DMS53 treated with DMSO at 0.1 percent for 48 hours (cell line): Measurements from ENCODE around the gene TPGS2.
"Not testable (repeated sequence)": the region's sequence is repeated elsewhere in the genome, so short reads cannot be mapped to it uniquely, and the experiment has no call there.

Experiments used
- DNase-seq: peaks from one replicate; lab custom pipeline; 2025; ENCODE audit not compliant: unreplicated experiment; lab: John Stamatoyannopoulos, UW

TPGS2 gene

DNA sequence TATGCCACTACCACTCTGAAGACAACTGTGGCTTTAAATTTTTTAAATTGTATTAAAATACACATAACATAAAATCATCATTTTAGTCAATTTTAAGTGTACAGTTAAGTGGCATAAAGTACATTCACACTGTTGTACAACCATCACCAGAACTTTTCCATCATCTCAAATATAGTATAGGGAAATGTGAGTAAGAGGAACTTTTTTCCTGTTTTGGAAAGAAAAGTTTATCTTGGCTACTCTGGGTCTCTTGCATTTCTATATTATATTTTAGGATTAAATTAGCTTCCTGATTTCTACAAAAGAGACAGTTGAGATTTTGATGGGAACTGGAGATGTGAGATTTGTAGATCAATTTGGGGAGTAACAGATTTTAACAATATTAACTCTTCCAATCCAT is 3.3 kb downstream of the TPGS2 start:
- no peak for DNase-seq

DNA sequence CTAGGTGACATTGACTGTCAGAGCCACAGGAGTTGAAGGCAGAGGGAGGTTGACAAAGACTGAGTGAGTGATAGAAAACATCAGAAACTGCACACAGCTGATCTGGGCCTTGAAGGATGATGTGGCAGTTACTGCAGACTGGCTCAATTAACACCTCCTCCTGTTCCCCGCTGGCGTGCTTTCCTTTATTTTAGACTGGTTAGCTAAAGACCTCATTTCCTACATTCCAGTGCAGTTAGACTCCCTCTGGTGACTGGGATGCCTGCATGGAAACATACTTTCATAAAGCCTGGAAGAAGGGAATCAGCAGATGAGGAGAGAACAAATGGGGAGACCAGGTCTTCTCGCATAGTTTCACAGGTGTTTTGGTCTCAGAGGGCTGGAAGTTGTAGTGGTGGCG is 7.1 kb downstream of the TPGS2 start:
- no peak for DNase-seq

DNA sequence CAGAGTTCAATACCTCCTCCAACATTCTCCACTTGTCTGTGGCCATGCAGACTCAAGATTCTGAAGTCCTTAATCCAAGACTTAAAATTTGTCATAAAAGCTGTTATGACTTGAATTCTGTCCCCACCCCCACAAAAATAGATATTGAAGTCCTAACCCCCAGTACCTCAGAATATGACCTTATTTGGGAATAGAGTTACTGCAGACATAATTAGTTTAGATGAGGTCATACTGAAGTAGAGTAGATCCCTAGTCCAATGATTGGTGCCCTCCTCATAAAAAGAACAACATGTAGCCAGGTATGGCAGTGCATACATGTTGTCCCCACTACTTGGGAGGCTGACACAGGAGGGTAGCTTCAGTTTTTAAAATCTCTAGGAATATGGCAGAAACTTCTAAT is 9.2 kb downstream of the TPGS2 start:
- no peak for DNase-seq

DNA sequence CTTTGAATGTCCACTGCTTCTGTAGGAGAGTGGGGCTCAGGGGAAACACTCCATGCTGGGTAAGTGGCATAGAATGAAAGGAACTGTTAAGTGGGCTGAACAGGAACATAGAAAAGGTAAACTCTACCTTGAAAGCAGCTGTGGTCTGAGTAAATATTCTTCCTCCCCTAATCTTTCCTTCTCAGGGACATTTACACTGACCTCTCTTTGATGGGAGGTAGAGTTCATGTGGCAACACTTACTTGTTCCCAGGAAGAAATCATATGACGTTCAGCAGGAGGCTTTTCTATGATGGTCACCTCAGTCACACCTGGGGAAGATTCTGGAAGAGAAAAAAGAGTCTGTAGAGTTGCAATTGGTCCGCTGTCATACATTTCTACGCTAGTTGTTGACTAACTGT is 10.2 kb downstream of the TPGS2 start:
- DNase-seq, result no peak

DNA sequence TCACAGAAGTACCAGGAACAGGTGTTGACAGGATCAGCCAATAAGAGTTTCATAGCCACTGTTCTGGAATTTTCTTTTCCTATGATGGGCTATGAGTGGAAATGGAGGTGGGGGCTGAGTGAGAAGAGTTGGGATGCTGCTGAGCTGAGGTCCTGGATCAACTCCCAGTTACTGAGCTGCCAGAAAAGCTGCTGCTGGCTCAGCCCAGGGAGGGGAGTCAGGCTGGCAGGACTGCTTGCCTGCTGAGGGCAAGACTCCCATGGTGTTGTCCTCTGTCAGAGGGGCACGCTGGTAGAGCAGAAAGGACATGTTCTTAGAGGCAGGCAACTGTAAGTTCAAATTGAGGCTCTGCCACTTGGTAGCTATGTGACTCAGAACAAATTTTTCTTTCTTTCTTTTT is 11.8 kb downstream of the TPGS2 start:
- no peak for DNase-seq

DNA sequence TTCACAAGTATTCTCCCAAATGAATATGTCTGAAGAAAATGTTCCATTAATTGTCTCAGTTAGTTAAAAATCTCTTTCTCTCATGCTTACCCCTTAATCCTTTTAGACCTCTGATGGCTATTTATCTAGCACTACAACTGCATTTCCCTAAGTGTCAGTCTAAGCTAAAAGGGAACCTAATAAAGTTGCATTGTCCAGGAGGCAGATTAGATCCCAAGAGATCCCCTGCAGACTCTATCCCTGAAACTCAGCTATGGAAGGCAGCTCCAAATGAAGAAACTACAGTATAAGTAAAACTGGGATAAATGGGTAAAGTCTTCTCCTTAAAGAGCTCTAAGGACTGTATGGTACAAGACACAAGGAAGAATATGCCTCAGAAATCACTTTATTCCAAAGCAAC is 12.7 kb downstream of the TPGS2 start:
- not testable (repeated sequence) for DNase-seq

DNA sequence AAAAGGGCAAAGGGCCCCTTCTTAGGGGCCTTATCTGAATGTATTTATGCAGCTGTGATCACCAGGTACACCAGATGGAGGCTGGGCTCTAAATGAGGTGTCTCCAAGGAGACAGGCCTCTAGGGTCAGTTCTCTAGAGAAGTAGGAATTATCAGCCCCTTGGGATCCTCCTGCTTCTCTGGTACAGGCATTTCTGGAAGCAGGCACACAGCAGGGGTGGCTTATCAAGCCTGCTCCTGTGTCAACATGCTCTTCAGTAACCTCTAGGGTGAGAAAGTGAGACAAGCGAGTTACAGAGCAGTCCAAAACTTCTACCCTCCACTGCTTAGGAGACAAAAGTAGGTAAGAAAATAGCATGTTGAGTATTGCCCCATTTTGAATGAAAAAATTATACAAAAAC is 13.8 kb downstream of the TPGS2 start:
- DNase-seq, result no peak

DNA sequence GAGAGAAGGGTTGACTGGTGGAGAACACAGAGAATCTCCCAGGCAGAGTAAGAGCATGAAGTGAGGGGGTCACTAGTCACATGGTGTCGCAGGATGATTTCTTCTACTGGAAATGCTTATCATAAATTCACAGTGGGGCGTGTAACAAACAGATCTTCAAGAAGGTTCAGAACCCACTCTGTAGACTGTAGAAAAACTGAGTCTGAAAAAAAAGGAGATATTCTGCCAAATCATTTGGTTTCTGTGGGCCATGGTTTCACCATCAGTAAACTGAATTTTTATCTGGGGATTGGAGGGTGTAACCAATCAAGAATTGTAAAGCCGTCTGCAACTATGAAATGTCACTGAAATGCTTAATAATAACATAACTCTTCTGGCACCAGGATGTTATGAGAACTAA is 15.0 kb downstream of the TPGS2 start:
- no peak for DNase-seq

DNA sequence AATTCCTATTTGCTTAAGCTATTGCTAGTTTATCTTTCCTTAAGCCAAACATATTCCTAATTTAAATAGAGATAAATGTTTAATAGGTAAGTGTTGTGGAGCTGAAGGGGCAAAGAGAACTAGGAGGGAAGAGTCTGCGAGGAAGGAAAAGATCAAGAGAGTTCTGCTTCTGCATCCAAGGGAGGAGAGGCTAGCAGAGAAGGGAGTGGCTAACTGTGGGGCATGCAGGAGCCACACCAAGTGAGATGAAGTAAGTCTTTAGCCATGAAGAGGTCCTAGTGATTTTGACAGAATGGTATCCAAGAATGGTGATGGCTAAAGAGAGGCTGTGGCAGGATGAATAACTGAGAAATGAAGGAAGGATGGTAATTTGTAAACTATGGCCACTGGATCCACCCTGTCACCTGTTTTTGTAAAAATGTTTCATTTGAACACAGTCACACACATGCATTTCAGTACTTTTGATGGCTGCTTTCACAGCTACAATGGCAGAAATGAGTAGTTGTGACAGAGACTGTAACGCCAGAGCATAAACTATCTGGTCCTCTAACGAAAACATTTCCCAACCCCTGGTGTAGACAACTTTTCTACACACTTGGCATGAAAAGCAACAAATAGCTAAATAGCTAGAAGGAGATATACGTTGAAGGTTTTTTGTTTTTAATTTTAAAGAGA is 15.6 kb downstream of the TPGS2 start:
- no peak for DNase-seq

DNA sequence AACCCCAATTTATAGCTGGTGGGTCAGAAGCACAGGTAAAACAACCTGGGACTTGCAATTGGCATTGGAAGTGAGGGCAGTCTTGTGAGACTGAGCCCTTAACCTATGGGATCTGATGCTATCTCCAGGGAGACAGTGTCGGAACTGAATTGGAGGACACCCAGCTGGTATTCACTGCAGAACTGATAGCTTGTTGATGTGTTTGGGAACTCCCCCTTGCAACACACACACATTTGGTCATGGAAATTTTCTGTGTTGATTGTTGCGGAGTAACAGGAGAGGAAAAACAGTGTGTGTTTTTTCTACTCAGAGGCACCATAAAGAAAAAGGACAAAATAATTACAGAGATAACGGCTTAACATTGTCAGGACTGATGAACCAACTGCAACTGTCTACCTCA is 16.1 kb downstream of the TPGS2 start:
- DNase-seq, result no peak

DNA sequence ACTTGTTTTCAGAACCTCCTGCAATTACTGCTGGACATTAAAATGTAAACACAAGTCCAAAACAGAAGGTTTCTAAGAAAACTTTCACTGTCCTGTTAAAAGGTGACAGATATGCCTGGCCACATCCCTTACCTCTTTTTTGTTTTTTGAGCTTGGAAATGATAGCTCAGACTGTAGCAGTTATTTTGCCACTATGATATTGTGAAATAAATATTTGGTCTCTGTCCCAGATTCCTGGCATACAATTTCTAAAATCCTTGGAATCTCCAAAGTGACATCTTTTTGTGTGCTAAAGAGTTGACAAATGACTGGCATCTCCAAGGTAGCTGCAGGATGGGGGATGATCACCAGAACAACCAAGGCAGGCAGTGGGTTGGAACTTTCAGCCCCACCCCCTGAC is 16.8 kb downstream of the TPGS2 start:
- DNase-seq, result no peak

DNA sequence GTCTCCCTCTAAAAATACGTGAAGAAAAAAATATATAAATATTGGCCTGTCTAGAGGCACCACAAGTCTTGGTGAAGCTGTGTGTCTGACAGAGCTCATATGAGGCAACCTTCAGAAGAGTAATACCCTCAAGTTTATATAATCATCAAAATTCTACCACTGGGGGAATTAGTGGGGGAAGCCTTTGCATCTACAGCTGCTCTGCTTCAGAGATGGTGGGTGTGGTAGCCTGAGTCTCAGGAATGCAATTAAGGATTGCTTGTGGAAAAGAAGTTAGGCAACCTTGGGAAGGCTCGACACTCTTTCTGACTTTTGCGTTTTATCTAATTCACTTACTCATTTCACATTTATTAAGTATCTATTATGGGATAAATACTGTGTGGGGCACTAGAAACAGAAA is 17.4 kb downstream of the TPGS2 start:
- DNase-seq, result no peak

DNA sequence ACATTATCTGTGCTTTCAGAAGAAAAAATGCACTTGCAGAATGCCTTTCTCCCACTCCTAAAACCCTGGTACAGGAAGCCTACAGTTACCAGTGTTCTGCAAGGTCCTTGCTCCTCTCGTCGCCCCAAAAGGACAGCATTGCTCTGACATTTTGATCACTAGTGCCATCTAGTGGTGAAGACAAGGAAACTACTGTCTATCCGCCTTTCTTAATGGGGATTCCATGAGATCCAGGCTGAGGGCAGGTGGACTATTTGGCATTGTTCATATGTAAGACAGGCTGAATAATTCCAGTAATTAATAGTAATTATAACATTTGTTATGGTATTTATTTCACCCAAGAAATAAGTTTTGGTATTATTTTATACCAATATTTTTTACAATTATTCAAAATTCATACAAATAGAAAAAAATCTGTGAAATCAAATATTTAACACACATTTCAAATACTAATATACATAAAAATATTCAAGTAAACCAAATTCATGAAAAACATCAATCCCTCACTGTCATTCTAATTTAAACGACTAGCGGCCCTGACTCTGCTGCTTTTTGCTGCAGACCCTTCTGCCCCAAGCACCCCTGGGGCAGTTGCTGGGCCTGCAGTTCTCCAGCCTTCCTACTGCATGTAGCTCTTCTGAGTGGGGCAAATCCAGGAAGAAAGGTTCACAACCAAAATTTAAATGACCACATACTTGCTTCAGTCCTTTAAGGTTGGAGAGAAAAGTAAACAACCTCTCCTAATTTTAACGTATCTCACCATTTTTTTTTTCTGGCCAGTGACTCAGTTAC is 19.0 kb downstream of the TPGS2 start:
- DNase-seq, result peak; percentile 88

DNA sequence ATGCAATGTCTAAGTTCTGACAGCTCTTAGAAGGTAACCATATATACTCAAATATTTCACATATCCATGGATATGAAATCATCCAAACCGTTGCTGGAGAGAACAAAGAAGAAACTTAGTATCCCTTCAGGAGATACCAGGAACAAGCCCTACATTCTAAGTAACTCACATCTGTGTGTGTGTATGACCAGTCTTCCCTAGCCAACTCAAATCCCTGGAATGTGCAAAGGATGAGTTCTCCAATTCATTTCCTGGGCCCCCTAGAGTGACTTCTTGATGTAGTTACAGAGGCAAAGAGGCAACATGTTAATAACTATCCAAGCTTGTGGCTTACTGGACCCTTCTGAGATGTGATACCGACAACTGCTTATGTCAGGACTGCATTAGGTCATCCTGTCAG is 20.1 kb downstream of the TPGS2 start:
- DNase-seq, result no peak

DNA sequence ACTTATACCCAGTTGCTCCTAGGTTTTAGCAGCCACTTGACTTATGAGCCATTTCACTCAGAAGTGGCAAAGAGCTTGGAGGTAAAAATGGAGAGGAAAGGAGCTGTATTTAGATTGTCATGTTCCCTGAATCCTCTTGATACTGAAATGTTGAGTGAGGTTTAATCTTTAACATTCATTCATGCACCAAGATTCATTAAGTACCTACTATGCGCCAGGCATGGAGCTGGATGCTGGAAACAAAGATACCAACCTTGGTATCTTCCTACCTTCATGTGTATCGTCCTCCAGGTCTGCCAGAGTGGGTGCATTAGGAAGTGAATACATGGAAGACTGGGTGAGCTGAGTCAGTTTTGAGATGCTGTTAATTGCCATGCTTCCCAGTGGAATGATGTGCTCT is 23.7 kb downstream of the TPGS2 start:
- no peak for DNase-seq

DNA sequence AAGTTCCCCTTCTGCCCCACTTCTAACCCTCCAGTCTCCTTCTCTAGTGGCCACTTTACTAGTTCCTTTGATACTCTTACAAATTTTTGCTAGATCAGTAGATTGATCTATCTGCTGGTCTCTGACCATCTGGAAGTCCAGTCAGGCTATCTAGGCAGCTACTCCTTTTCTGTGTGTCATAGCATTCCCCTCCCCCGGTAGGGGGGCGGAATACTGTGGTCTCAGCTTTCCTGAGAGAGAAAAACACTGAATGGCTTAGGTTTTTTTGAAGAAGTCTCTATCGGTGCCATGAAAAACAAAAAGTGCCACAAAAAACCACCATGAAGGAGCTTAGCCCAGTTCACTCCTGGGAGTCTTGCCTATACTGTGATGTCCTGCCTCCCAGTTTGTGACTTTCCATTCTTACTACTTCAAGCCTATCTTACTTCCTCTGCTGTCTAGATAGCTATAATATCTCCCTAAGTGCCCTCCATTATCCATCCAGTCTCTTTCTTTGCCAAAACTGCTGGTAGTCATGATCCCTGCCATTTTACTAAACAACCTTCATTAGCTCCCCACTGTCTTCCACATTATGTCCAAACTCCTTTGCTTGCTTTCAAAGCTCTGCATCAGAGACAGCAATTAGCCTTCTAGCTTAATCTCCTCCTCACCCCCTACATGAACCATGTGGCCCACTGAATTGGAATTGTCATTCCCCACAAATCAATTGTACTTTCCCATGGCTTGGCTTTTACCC is 29.9 kb downstream of the TPGS2 start:
- no peak for DNase-seq

DNA sequence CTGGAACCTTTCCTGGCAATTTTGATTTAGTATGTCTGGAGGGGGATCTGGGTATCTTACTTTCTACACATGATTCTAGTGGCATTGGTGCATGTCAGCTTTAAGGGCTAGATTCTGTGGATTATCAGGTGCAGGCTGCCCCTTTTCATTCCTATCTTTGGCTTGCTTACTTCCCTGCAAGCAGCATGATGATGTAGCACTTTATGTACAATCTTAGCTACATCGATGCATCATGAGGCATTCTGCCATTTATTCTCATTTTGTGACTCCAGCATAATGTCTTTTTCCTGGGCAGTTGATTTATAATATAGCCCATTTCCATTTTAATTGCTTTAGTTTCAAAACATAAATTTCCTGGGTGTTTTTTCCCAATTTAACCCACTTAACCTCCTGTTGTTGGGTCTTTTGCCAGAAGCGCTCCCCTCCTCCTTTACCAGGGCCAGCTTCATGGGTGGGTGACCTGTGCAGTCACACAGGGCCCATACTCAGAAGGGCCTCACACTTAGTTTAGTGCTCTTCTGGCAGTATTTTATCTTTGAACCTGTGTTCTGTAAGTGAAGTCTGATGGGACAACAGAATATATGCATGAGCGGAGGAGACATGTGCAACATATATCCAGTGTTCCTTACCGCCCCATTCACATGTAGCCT is 36.0 kb downstream of the TPGS2 start:
- no peak for DNase-seq

DNA sequence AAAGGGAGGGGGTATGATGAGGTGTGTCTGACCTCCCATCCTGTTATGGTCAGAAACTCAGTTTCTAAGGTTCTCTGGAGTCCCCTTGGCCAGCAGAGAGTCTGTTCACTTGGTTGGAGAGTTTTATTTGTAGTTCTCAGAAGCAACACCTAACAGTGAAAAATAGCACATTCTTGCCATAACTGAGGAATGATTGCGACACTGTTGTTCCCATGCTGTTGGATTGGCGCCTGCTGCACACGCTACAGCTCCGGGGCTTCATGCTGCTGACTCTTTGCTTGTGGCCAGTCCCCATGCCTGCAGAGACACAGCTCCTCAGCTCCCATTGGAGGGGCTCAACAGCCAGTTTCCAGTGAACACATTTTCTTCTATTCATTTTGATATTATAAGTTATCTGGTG is 42.1 kb downstream of the TPGS2 start:
- no peak for DNase-seq

DNA sequence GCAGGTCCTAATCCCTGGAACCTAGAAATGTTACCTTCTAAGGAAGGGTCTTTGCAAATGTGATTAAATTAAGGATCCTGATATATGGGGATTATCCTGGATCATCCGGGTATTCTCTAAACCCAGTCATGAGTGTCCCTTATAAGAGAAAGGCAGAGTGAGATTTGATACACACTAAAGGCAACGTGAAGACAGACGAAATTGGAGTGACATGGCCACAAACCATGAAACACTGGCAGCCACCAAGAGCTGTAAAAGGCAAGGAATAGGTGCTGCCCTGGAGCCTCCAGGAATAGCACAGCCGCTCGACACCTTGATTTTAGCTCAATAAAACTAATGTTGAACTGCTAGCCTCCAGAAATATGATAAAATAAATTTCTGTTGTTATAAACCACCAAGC is 45.0 kb downstream of the TPGS2 start:
- DNase-seq, result no peak

DNA sequence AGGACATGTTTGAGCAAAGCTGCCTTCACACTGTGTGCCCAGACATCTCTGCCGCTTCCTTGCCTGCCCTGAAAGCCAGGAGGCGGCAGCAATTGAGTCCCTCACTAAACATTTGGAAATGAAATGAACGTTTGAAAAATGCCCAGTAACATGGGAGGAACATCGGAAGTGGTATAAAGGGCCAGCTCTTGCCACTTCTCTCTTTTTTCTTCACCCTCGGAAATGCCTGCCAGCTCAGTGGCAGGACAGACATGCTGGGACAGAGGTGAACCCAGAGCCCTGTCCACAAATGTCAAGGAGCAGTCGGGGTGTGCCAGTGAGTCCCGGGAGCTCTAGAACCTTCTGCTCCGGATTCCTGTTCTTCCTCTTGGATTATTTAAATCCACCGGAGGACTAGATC is 46.1 kb downstream of the TPGS2 start:
- no peak for DNase-seq

DNA sequence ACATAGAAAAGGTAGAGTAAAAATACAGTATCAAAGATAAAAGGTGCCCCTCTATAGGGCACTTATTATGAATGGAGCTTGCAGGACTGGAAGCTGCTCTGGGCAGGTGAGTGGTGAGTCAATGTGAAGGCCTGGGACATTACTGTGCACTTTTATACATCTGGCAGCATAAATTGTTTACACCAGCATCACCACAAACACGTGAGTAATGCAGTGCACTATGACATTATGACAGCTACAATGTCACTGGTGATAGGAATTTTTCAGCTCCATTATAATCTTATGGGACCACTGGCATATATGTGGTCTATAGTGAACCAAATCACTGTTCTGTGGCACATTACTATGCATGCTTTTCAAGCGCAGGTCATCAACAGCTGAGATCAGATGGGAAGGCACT is 48.1 kb downstream of the TPGS2 start:
- DNase-seq, result no peak

DNA sequence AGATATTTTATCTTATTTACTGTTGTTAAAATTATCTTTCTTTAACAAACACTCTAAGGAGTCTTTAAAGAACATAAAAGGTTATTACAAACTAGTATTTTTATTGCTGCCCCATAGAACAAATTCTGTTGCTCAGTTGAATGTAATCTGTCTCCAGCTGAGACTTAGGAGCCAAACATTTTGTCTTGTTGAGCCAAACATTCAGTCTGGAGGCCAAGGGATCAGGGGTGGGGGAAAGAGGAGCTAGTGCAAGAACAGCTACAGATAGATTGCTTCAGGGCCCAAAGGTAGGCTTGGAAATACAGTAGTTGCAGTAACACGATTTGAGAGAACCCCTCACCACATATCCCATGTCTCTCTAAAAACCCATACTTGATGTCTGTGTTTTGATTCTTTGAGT is 51.2 kb downstream of the TPGS2 start:
- no peak for DNase-seq
